Spleen (tissue), 11 donors: ENCODE data around the gene ZNF500. TPM values are rescaled to one million over a fixed set of nuclear protein-coding genes. Genes with fewer than 3 reads are reported as not detected.

Experiments
- DNase-seq: peaks from one replicate; pipeline ENCODE4 v3.0.0-alpha.2; 2020
- H3K27ac ChIP-seq, 8 donors: fragments of 200-600 bp; sonication (generic) in 7 of 8; 1 replicate in 4 of 8; 2 replicates in 4 of 8; pipeline versions ENCODE4 v1.5.0 to v1.8.0; 2016 to 2021; ENCODE audit warnings: inconsistent platforms in 4 of 8, mild to moderate bottlenecking in 4 of 8, moderate library complexity in 1 of 8
- H3K27me3 ChIP-seq, 7 donors: fragments of 200-600 bp; sonication (generic) in 6 of 7; replicated peaks in 1 of 7; 1 replicate in 4 of 7; 2 replicates in 3 of 7; pipeline versions ENCODE4 v1.5.0 to v1.8.0; 2016 to 2021; ENCODE audit warnings: inconsistent platforms in 3 of 7, mild to moderate bottlenecking in 1 of 7
- H3K36me3 ChIP-seq, 6 donors: fragments of 200-600 bp; sonication (generic) in 5 of 6; 1 replicate in 4 of 6; 2 replicates in 2 of 6; pipeline versions ENCODE4 v1.5.0 to v1.8.0; 2016 to 2021; ENCODE audit warnings: inconsistent platforms in 2 of 6
- H3K4me1 ChIP-seq, 6 donors: fragments of 200-600 bp; sonication (generic) in 5 of 6; 1 replicate in 3 of 6; 2 replicates in 3 of 6; pipeline versions ENCODE4 v1.5.0 to v1.8.0; 2016 to 2021; ENCODE audit warnings: inconsistent platforms in 3 of 6
- H3K4me3 ChIP-seq, 8 donors: fragments of 200-600 bp; sonication (generic) in 7 of 8; 1 replicate in 4 of 8; 2 replicates in 4 of 8; pipeline versions ENCODE4 v1.5.0 to v1.8.0; 2016 to 2021; ENCODE audit warnings: inconsistent platforms in 4 of 8, mild to moderate bottlenecking in 4 of 8, moderate library complexity in 2 of 8
- H3K9me3 ChIP-seq, 8 donors: fragments of 200-600 bp; sonication (generic) in 7 of 8; 1 replicate in 4 of 8; 2 replicates in 4 of 8; pipeline versions ENCODE4 v1.5.0 to v1.8.0; 2016 to 2021; ENCODE audit warnings: inconsistent platforms in 4 of 8
- CTCF ChIP-seq, 11 experiments: fragments of 200-600 bp in 7 of 11; fragments of 450-650 bp in 4 of 11; sonication (generic) in 4 of 11; IDR thresholded peaks in 8 of 11; conservative IDR thresholded peaks in 3 of 11; 1 replicate in 7 of 11; 2 replicates in 4 of 11; pipeline versions ENCODE4 v1.4.0 to v1.8.0; 2016 to 2021; ENCODE audit warnings: antibody characterized with exemption in 11 of 11, inconsistent platforms in 4 of 11, mild to moderate bottlenecking in 1 of 11
- POLR2A ChIP-seq, 3 donors: fragments of 450-650 bp; IDR thresholded peaks; one replicate each; pipeline ENCODE4 v1.5.1; 2017; ENCODE audit warnings: antibody characterized with exemption in 3 of 3, mild to moderate bottlenecking in 1 of 3
- POLR2AphosphoS5 ChIP-seq, 3 donors: sonication (generic); formaldehyde crosslinking; IDR thresholded peaks; one replicate each; pipeline ENCODE4 v1.5.1; 2017; ENCODE audit warnings: antibody characterized with exemption in 3 of 3
- WGBS, 5 donors: extraction: QIAGEN DNeasy Blood & Tissue Kit in 3 of 5; methylation state at CpG; one replicate each; pipeline versions ENCODE4 v1.1.5 to v1.1.7; 2013 to 2018; 5-methylcytosine and 5-hydroxymethylcytosine counted together
- intact Hi-C: fragments of 100-400 bp; cut with DNase I; formaldehyde crosslinking; loops from one replicate; pipeline ENCODE4 v1.15.0; 2023; ENCODE audit warnings: low total_unique reads
- polyA plus RNA-seq, 3 donors: library from polyadenylated mRNA; stranded (reverse); fragments of 200-250 nt; gene quantifications; one replicate each; pipeline ENCODE4 v1.2.1, GENCODE V29; 2013
- total RNA-seq, 7 donors: library from RNA; depleted of rRNA in 3 of 7; stranded (reverse); fragments of >200 nt in 3 of 7; fragmentation: NEBNext Ultra II Directional in 4 of 7; extraction: Animal tissue kit (Norgen Biotek cat#: 25700) in 4 of 7; gene quantifications; one replicate each; pipeline versions ENCODE4 v1.1.0 to v1.2.1, GENCODE V29; 2016 to 2021
- donor health status: healthy with polysubstance abuse.
- donor health status: DM: no; HTN: no; CAD: no; lungs with moderate emphysema.
- donor health status: DM: no; HTN: no; CAD: no.
- donor health status: Bipolar disorder and iron deficiency.
- donor health status: healthy.
- donor health status: DM: no; HTN: no; CAD: no.
- donor health status: DM: yes; HTN: yes; CAD: no.

Gene ZNF500
- total and polyA plus RNA-seq, 10 donors = 2.5 to 32.3 (median 19.0) TPM

GRCh38 chr16:4792951-4793513 is 26.1 kb upstream of the ZNF500 start:
- Histone ChIP-seq H3K36me3 (peaks cover 0 to 34% (median 10%) of the 10 kb centered on the region in 6 donors), H3K27me3 (no peaks in the 10 kb centered on the region), H3K9me3 (no peaks in the 10 kb centered on the region), H3K4me1 (no peaks in the 10 kb centered on the region), H3K27ac (no peak overlapping the region), H3K4me3 (no peak overlapping the region)
- TF ChIP-seq POLR2A (IDR thresholded peaks at IDR 0.05) (no peak), POLR2AphosphoS5 (IDR thresholded peaks at IDR 0.05) (no peak), CTCF (IDR thresholded peaks at IDR 0.05 in 8 of 11, conservative IDR thresholded peaks at IDR 0.05 in 3 of 11) (no peak)
- intact Hi-C loops = no loop called here
- DNase-seq = no peak
- WGBS, 5 donors = 77 to 82% (median 81%) methylated on average over 13 of the region's 13 CpGs

- peaks cover 0 to 13% (median 0%) of the 10 kb centered on the region in 6 donors for H3K36me3 ChIP-seq
- intact Hi-C loops = no loop called here
- H3K4me3 ChIP-seq = no peak overlapping the region
- H3K27me3 ChIP-seq = no peaks in the 10 kb centered on the region
- WGBS, 5 donors = 48 to 61% (median 55%) methylated on average over 10 of the region's 10 CpGs
- no peak for DNase-seq
- TF ChIP-seq POLR2A (IDR thresholded peaks at IDR 0.05) (no peak), POLR2AphosphoS5 (IDR thresholded peaks at IDR 0.05) (no peak), CTCF (IDR thresholded peaks at IDR 0.05 in 8 of 11, conservative IDR thresholded peaks at IDR 0.05 in 3 of 11) (no peak)
- no peak overlapping the region for H3K27ac ChIP-seq
- H3K4me1 ChIP-seq = no peaks in the 10 kb centered on the region
- no peaks in the 10 kb centered on the region for H3K9me3 ChIP-seq
Observed at GRCh38 chr16:4790871-4791270, 23.9 kb upstream of the ZNF500 start.

- no peaks in the 10 kb centered on the region for H3K27me3 ChIP-seq
- no peak overlapping the region for H3K27ac ChIP-seq
- intact Hi-C loops = no loop called here
- DNase-seq = no peak
- H3K4me3 ChIP-seq = no peak overlapping the region
- TF ChIP-seq CTCF (IDR thresholded peaks at IDR 0.05 in 8 of 11, conservative IDR thresholded peaks at IDR 0.05 in 3 of 11) (no peak), POLR2A (IDR thresholded peaks at IDR 0.05) (no peak), POLR2AphosphoS5 (IDR thresholded peaks at IDR 0.05) (no peak)
- H3K4me1 ChIP-seq = no peaks in the 10 kb centered on the region
- peaks cover 0 to 7% (median 0%) of the 10 kb centered on the region in 6 donors for H3K36me3 ChIP-seq
- no peaks in the 10 kb centered on the region for H3K9me3 ChIP-seq
- 77 to 89% (median 83%) methylated on average over 10 of the region's 10 CpGs for WGBS, 5 donors
Observed at GRCh38 chr16:4790261-4790660, 23.3 kb upstream of the ZNF500 start.

GRCh38 chr16:4788910-4789309 is 21.9 kb upstream of the ZNF500 start:
- Histone ChIP-seq H3K4me1 (no peaks in the 10 kb centered on the region), H3K36me3 (no peaks in the 10 kb centered on the region), H3K27me3 (no peaks in the 10 kb centered on the region), H3K9me3 (no peaks in the 10 kb centered on the region), H3K4me3 (no peak overlapping the region), H3K27ac (no peak overlapping the region)
- TF ChIP-seq POLR2AphosphoS5 (IDR thresholded peaks at IDR 0.05) = no peak
- TF ChIP-seq CTCF (IDR thresholded peaks at IDR 0.05 in 8 of 11, conservative IDR thresholded peaks at IDR 0.05 in 3 of 11) = no peak
- TF ChIP-seq POLR2A (IDR thresholded peaks at IDR 0.05) = no peak
- intact Hi-C loops = no loop called here
- 87 to 95% (median 94%) methylated on average over 7 of the region's 7 CpGs for WGBS, 5 donors
- DNase-seq = no peak
